Adrenal gland (tissue), 5 donors: ENCODE results near the gene KIF4A.

Experiments
- CTCF ChIP-seq, 6 experiments: fragments of 450-650 bp in 4 of 6; fragments of 200-600 bp in 2 of 6; sonication (generic) in 1 of 6; IDR thresholded peaks; 1 replicate in 5 of 6; 2 replicates in 1 of 6; pipeline versions ENCODE4 v1.5.1 to v1.8.0; 2016 to 2021; ENCODE audit warnings: antibody characterized with exemption in 6 of 6, mild to moderate bottlenecking in 2 of 6, moderate library complexity in 1 of 6
- POLR2A ChIP-seq, 2 donors: fragments of 450-650 bp; IDR thresholded peaks; one replicate each; pipeline ENCODE4 v1.6.1; 2017; ENCODE audit warnings: antibody characterized with exemption in 2 of 2, mild to moderate bottlenecking in 2 of 2, moderate library complexity in 1 of 2
- donor health status: DM: no; HTN: no; CAD: no.

GRCh38 chrX:70452143-70452733, 162.3 kb downstream of the KIF4A start:
- TF ChIP-seq CTCF (IDR thresholded peaks at IDR 0.05) (peak; percentile 32 to 62 (median 50)), POLR2A (IDR thresholded peaks at IDR 0.05) (no peak)
